Retinal pigment epithelial cell (primary cell): Measurements from ENCODE around the gene EPHB1.

Experiments used
- DNase-seq: peaks from one replicate; pipeline ENCODE4 v3.0.0-alpha.2; 2010; ENCODE audit warnings: low read depth
- H3K4me3 ChIP-seq: 2 replicates; pipeline ENCODE4 v1.5.1; 2011; ENCODE audit warnings: mild to moderate bottlenecking, low read length, control low read depth, moderate library complexity
- TF ChIP-seq, protein P1 (sequence below): conservative IDR thresholded peaks from 2 replicates; pipeline ENCODE4 v1.5.1; 2011; ENCODE audit warnings: low read depth, low read length, control low read depth, inconsistent platforms

EPHB1 gene

DNA sequence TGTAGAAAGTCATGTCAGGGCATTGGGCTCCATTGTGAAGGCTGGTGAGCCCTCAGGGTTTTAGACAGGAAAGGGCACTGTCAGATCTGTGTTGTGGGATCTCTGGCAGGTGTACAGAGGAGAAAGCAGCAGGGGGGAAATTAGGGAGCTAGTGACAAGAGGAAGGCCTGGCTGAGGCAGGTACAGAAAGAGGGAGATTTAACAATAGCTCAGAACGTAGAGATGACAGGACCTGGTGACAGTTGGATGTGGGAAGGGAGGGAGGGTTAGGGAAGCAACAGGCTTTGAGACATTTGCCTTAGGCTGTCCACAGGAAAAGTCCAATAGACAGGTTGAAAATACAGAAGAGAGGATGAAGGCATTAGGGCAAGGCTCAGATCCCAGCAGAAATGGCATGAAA is 288.1 kb downstream of the EPHB1 start:
- TF ChIP-seq, protein P1, sequence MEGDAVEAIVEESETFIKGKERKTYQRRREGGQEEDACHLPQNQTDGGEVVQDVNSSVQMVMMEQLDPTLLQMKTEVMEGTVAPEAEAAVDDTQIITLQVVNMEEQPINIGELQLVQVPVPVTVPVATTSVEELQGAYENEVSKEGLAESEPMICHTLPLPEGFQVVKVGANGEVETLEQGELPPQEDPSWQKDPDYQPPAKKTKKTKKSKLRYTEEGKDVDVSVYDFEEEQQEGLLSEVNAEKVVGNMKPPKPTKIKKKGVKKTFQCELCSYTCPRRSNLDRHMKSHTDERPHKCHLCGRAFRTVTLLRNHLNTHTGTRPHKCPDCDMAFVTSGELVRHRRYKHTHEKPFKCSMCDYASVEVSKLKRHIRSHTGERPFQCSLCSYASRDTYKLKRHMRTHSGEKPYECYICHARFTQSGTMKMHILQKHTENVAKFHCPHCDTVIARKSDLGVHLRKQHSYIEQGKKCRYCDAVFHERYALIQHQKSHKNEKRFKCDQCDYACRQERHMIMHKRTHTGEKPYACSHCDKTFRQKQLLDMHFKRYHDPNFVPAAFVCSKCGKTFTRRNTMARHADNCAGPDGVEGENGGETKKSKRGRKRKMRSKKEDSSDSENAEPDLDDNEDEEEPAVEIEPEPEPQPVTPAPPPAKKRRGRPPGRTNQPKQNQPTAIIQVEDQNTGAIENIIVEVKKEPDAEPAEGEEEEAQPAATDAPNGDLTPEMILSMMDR = no peak
- H3K4me3 ChIP-seq = no peak overlapping the region
- DNase-seq = no peak

DNA sequence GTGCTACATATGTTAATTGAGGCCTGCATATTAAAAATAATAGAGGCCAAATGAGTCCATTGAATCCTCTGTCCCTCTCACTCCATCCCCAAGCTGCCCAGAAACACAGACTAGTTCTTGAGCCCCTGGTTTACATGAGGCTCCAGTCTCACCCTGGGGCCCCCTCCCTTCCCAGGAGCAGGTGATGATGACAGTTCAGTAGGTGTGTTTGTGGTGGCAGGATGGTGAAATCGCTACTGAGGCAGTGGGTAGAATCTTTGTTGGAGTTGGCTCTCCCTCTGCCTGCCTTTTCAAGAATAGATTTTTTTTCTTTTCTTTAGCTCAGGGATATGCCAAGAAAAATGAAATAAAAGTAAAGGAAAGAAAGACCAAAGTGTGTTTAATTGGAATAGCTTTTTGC is 288.7 kb downstream of the EPHB1 start:
- DNase-seq = no peak
- TF ChIP-seq, protein P1 = no peak
- H3K4me3 ChIP-seq = no peak overlapping the region

DNA sequence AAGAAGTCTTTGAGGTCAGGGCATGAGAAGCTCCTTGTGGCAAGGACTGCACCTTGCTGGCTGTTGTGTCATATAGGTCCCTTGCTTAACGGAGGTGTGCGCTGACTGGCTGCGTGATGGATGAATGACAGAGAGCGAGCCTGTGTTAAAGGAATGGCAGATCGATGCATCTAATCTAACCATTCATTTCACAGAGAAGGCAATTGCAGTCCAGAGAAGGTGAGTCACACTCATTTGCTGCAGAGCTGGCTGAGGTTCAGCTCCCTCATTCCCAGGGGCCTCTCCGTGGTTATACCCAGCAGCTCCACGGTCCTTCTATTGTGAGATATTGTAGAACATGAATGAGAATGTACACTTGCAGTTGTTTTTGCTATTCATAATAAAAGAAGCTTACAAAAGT is 289.3 kb downstream of the EPHB1 start:
- TF ChIP-seq, protein P1 = no peak
- DNase-seq = no peak
- H3K4me3 ChIP-seq = no peak overlapping the region

DNA sequence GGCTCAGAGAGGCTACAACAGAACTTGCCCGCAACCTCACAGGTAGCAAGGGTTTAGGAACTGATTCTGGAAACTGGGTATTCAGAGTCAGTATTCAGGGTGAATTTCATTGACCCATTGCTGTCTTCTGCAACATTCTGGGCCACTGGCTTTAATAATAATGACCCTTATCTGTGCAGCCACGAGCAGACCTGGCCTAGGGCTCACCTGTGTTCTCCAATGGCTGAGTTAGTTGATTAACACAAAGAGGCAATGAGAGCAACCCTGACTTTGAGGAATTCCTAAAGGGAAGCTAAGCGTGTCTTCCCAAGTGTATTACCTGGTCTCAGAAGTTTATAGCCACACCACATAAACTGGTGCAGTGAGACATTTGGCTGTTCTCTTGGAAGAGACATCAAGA is 289.9 kb downstream of the EPHB1 start:
- no peak for DNase-seq
- TF ChIP-seq, protein P1 = no peak
- no peak overlapping the region for H3K4me3 ChIP-seq

DNA sequence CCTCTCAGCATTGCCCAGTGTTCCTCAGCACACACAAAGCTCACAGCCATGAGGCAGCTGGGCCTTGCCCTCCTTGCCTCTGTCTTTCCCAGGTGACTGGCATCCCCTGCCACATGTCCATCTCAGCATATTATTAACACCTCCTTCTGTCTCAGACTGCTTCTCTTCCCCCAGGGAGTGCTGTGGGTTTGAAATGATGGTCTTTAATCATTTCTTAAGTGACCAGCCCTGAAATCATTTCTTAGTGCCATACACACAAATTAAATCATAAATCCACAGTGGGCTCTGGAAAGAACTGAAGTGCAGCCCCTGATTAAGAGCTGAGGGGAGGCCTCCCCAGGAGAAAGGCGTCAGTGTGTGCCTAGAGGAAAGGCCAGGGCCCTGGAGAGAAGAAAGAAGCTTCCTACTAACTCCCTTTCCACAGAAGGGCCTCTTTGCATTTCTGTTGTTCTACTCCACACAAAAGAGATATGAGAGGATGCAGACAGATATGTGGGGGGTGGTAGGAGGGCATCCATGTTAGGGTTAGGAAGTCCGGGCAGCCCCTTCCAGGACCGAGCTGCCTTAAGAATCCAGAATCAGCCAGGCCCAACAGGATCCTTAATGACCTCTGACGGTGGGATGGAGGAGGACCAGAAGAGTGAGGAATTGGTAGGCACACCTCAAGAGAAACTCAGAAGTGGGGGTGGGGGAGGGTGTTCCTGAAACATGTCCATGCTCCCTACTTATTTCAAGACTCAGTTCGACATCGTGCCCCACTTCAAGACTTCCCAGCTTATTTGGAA is 290.8 kb downstream of the EPHB1 start:
- TF ChIP-seq, protein P1 = no peak
- no peak for DNase-seq
- no peak overlapping the region for H3K4me3 ChIP-seq

DNA sequence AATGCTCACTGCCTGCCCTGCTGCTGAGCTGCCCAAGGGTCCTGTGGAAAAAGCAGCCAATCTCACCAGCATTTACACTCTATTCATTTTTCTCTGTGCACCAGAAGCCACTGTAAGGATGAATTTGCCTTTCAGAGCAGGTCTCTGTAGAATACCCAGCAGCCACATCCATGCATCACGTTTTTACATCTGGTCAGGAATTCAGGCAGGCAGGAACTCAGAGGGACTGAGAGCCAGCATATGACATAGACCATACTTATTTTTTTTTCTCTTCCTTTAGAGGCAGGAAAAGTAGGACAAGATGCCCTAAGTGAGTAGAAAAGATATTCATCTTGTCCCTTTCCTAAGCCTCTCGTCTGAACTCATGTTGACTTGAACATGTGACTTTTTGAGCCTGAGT is 292.7 kb downstream of the EPHB1 start:
- no peak overlapping the region for H3K4me3 ChIP-seq
- no peak for DNase-seq
- TF ChIP-seq, protein P1 = no peak

DNA sequence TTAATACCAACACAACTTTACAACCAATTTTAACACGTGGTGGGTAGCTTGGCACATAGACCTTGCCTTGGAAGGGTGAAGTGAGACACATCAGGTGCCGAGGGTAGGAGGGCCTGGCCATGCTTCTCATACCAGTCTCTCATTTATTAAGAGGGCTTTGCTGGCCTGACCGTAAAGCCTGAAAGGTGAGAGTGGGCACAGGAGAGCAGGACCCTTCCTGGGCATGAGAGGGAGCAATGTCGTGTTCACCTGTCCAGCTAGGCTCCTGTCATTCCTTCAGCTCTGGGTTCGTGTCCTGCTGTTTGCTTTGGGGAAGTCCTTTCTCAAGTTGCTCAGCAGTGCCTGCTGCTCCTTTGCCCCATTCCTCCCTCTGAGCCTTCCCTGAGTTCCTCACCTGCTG is 294.4 kb downstream of the EPHB1 start:
- DNase-seq = no peak
- TF ChIP-seq, protein P1 = no peak
- H3K4me3 ChIP-seq = no peak overlapping the region
